Peyer's patch (tissue), 4 donors: Measurements from ENCODE around the gene TMEM39B. TPM values are rescaled to one million over a fixed set of nuclear protein-coding genes. Genes with fewer than 3 reads are reported as not detected.
"Not testable (repeated sequence)": the region's sequence is repeated elsewhere in the genome, so short reads cannot be mapped to it uniquely, and the experiment has no call there.

Experiments used
- DNase-seq, 3 donors: peaks; one replicate each; pipeline ENCODE4 v3.0.0-alpha.2; 2017 to 2019
- H3K27ac ChIP-seq, 4 donors: fragments of 200-600 bp; sonication (generic); one replicate each; pipeline ENCODE4 v1.5.1; 2016 to 2019
- H3K27me3 ChIP-seq, 2 donors: fragments of 200-600 bp; sonication (generic); one replicate each; pipeline ENCODE4 v1.5.1; 2019
- H3K36me3 ChIP-seq, 3 donors: fragments of 200-600 bp; sonication (generic); one replicate each; pipeline ENCODE4 v1.5.1; 2016 to 2019
- H3K4me1 ChIP-seq, 4 donors: fragments of 200-600 bp; sonication (generic); one replicate each; pipeline ENCODE4 v1.5.1; 2016 to 2019
- H3K4me3 ChIP-seq, 4 donors: fragments of 200-600 bp; sonication (generic); 1 replicate in 3 of 4; 2 replicates in 1 of 4; pipeline ENCODE4 v1.5.1; 2016 to 2019; ENCODE audit warnings: mild to moderate bottlenecking in 1 of 4
- H3K9me3 ChIP-seq, 4 donors: fragments of 200-600 bp; sonication (generic); one replicate each; pipeline ENCODE4 v1.5.1; 2016 to 2019; ENCODE audit warnings: mild to moderate bottlenecking in 1 of 4
- POLR2A ChIP-seq, 2 donors: fragments of 450-650 bp; IDR thresholded peaks; one replicate each; pipeline ENCODE4 v1.5.1; 2017; ENCODE audit warnings: antibody characterized with exemption in 2 of 2, mild to moderate bottlenecking in 2 of 2, moderate library complexity in 2 of 2
- total RNA-seq, 4 donors: library from RNA; depleted of rRNA; stranded (reverse); fragments of >200 nt; gene quantifications; one replicate each; pipeline ENCODE4 v1.1.0, GENCODE V29; 2016
- TF ChIP-seq, protein P1 (sequence below), 6 experiments: fragments of 450-650 bp in 4 of 6; fragments of 200-600 bp in 2 of 6; sonication (generic) in 1 of 6; IDR thresholded peaks; one replicate each; pipeline ENCODE4 v1.5.1; 2017 to 2019; ENCODE audit warnings: antibody characterized with exemption in 6 of 6, mild to moderate bottlenecking in 3 of 6, moderate library complexity in 1 of 6

The TMEM39B gene
- total RNA-seq, 4 donors from 2014 or later = 2.5 to 9.9 (median 6.6) TPM

DNA sequence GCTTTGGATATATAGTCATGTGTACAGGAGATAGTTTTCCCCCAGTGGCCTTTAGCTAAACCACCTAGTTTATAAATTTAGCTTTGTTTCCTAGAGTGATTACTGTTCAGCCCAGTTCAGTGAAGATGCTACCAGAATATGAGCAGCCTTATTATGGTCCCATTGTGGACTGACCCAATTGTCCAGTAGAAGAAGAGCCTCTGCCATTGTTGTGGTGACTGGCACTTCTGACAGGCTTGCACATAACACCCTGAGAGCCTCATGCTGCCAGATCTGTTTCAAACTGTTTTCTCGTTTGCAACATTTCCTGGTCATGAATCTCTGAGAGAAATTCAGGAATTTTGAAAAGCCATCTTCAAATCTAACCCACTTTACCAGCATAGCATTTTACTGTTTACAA is 55.7 kb downstream of the TMEM39B start:
- Histone ChIP-seq H3K4me3 (no peak overlapping the region), H3K4me1 (peaks cover 0 to 7% (median 2%) of the 10 kb centered on the region in 4 donors), H3K36me3 (peaks cover 0 to 8% (median 0%) of the 10 kb centered on the region in 3 donors), H3K27me3 (no peaks in the 10 kb centered on the region), H3K9me3 (no peaks in the 10 kb centered on the region), H3K27ac (no peak overlapping the region)
- DNase-seq = no peak
- no peak for TF ChIP-seq POLR2A (IDR thresholded peaks at IDR 0.05)
- TF ChIP-seq, protein P1, sequence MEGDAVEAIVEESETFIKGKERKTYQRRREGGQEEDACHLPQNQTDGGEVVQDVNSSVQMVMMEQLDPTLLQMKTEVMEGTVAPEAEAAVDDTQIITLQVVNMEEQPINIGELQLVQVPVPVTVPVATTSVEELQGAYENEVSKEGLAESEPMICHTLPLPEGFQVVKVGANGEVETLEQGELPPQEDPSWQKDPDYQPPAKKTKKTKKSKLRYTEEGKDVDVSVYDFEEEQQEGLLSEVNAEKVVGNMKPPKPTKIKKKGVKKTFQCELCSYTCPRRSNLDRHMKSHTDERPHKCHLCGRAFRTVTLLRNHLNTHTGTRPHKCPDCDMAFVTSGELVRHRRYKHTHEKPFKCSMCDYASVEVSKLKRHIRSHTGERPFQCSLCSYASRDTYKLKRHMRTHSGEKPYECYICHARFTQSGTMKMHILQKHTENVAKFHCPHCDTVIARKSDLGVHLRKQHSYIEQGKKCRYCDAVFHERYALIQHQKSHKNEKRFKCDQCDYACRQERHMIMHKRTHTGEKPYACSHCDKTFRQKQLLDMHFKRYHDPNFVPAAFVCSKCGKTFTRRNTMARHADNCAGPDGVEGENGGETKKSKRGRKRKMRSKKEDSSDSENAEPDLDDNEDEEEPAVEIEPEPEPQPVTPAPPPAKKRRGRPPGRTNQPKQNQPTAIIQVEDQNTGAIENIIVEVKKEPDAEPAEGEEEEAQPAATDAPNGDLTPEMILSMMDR (IDR thresholded peaks at IDR 0.05) = no peak

DNA sequence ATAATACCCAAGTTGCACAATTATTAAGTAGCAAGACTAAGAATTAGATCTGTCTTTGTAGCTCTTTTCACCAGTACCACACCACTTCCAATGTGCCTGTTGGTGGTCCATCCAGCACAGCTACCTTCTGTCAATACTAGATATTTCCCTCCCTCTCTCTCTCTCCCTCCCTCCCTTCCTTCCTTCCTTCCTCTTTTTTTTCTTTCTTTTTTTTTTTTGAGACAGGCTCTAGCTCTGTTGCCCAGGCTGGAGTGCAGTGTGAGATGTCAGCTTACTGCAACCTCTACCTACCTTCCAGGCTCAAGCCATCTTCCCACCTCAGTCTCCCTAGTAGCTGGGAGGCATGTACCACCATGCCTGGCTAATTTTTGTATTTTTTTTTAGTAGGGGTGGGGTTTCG is 56.2 kb downstream of the TMEM39B start:
- no peaks in the 10 kb centered on the region for H3K9me3 ChIP-seq
- peaks cover 0 to 8% (median 0%) of the 10 kb centered on the region in 3 donors for H3K36me3 ChIP-seq
- TF ChIP-seq, protein P1 (IDR thresholded peaks at IDR 0.05) = no peak
- no peak for TF ChIP-seq POLR2A (IDR thresholded peaks at IDR 0.05)
- no peak overlapping the region for H3K4me3 ChIP-seq
- DNase-seq = no peak
- H3K27me3 ChIP-seq = no peaks in the 10 kb centered on the region
- no peak overlapping the region for H3K27ac ChIP-seq
- peaks cover 0 to 7% (median 2%) of the 10 kb centered on the region in 4 donors for H3K4me1 ChIP-seq

DNA sequence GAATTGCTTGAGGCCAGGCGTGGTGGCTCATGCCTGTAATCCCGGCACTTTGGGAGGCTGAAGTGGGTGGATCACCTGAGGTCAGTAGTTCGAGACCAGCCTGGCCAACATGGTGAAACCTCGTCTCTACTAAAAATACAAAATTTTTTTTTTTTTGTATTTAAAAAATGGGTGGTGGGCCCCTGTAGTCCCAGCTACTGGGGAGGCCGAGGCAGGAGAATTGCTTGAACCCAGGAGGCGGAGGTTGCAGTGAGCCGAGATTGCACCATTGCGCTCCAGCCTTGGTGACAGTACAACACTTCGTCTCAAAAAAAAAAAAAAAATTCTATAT is 61.2 kb downstream of the TMEM39B start:
- not testable (repeated sequence) for H3K27me3 ChIP-seq, DNase-seq, H3K36me3 ChIP-seq, H3K27ac ChIP-seq, H3K4me1 ChIP-seq, H3K4me3 ChIP-seq, H3K9me3 ChIP-seq

DNA sequence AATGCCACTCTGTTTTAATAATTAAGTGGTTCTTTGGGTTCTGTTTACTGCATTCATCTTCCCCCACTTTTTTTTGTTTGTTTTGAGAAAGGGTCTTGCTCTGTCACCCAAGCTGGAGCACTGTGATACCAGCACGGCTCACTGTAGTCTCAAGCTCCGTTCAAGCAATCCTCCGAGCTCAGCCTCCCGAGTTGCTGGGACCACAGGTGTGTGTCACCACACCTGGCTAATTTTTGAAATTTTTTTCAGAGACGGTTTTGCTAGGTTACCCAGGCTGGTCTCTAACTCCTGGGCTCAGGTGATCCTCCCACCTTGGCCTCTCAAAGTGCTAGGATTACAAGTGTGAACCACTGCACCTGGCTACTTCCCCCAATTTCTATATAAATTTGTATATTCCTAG is 64.4 kb downstream of the TMEM39B start:
- Histone ChIP-seq H3K4me1 (peaks cover 0 to 16% (median 0%) of the 10 kb centered on the region in 4 donors), H3K4me3 (no peak overlapping the region), H3K36me3 (no peaks in the 10 kb centered on the region), H3K9me3 (no peaks in the 10 kb centered on the region), H3K27ac (no peak overlapping the region), H3K27me3 (no peaks in the 10 kb centered on the region)
- no peak for TF ChIP-seq POLR2A (IDR thresholded peaks at IDR 0.05)
- TF ChIP-seq, protein P1 (IDR thresholded peaks at IDR 0.05) = no peak
- DNase-seq = no peak

DNA sequence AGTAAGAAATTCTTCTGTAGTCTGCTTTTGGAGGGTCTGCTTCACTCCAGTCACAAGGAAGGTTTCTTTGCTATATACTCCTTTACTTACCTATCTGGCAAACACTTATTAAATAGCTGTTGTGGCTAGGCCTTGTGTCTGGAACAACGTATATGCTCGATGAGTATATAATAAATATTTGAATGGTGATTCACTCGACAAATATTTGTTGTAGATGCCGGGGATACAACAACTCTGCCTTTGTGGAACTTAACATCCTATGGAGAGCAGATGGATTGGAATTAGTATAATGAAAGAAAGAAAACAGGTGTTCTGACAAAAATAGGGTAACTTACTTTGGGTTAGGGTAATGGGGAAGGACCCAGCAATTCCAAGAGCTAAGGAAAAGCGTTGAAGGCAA is 66.2 kb downstream of the TMEM39B start:
- Histone ChIP-seq H3K4me1 (peaks cover 0 to 16% (median 0%) of the 10 kb centered on the region in 4 donors), H3K4me3 (no peak overlapping the region), H3K27me3 (no peaks in the 10 kb centered on the region), H3K36me3 (no peaks in the 10 kb centered on the region), H3K9me3 (no peaks in the 10 kb centered on the region), H3K27ac (no peak overlapping the region)
- no peak for TF ChIP-seq POLR2A (IDR thresholded peaks at IDR 0.05)
- TF ChIP-seq, protein P1 (IDR thresholded peaks at IDR 0.05) = no peak
- no peak for DNase-seq

DNA sequence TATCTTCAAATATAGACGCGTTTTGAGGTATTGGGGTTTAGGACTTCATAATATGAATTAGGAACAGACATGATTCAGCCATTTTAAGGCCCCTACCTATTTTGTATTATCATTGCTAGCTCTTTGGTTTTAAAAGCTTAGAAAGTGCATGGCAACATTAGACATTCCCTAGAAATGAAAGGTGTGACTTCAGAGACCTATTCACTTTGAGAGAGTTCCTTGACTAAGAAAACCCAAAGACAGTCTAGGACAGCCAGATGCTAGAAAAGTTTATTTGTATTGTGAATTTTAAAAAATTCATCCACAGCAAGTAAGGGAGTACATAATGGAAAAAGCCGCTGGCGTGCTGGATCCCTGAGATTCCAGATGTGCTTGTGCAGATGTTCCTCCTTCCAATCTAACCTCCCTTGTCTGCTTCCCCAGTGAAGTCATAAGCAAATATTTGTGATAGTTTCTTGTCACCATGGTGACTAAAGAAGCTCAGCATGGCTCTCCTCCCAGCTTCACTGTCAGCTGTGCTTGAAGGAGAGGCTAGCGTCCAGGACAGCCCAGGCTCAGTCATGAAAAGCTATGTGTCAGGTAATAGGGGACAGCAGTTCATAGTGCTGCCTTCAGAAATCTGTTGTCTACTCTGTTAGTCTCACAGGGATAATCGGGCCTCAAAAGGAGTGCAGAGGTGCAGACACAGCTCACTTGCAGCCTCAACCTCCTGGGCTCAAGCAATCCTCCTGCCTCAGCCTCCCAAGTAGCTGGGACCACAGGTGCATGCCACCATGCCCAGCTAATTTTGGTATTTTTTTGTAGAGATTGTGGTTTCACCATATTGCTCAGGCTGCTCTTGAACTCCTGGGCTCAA is 69.9 kb downstream of the TMEM39B start:
- no peak overlapping the region for H3K4me3 ChIP-seq
- H3K36me3 ChIP-seq = no peaks in the 10 kb centered on the region
- H3K4me1 ChIP-seq = peaks cover 0 to 16% (median 0%) of the 10 kb centered on the region in 4 donors
- TF ChIP-seq, protein P1 (IDR thresholded peaks at IDR 0.05) = no peak
- TF ChIP-seq POLR2A (IDR thresholded peaks at IDR 0.05) = no peak
- H3K27me3 ChIP-seq = no peaks in the 10 kb centered on the region
- no peak for DNase-seq
- H3K9me3 ChIP-seq = no peaks in the 10 kb centered on the region
- peak overlapping the region in 2 of 4 donors; percentile 0 to 31 for H3K27ac ChIP-seq

DNA sequence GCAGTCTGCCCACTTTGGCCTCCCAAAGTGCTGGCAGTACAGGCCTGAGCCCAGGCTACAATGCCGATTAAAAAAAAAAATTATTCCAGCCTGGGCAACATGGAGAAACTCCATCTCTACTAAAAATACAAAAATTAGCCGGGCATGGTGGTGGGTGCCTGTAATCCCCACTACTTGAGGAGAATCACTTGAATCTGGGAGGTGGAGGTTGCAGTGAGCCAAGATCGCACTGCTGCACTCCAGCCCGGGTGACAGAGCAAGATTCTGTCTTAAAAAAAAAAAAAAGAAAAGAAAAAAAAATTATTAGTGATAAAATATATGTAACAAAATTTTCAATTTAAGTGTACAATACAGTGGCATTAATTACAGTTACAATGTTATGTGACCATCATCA is 70.6 kb downstream of the TMEM39B start:
- H3K36me3 ChIP-seq, H3K4me3 ChIP-seq, DNase-seq, H3K27ac ChIP-seq, H3K9me3 ChIP-seq, H3K27me3 ChIP-seq: not testable (repeated sequence)
- peaks cover 0 to 16% (median 0%) of the 10 kb centered on the region in 4 donors for H3K4me1 ChIP-seq
